HG03378 (cell line): ENCODE measurements around the gene SLC44A4.
"Not testable (repeated sequence)": the region's sequence is repeated elsewhere in the genome, so short reads cannot be mapped to it uniquely, and the experiment has no call there.

Experiments used
- ATAC-seq: cut with Tn5 transposase; IDR thresholded peaks from one replicate; pipeline ENCODE4 v1.9.1; 2021; ENCODE audit warnings: mild to moderate bottlenecking, moderate library complexity; ENCODE audit not compliant: unreplicated experiment

The SLC44A4 gene

DNA sequence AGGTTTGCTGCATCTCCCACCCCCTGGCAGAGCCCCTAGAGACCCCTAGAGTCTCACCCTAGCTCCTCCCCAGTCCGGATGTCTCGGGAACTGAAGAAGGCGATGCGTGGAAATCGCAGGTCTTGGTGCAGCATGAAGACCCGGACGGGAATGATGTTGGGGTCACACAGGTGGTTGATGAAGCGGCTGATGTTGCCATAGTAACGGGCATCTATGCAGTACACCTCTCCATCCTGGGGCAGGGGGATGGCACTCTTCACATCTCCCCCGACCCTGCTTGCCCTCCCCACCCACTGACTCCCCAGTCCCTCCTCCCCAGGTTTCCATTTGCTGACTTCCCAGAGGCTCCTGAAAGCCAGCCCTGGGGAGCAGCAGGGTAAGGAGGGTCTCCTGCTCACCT, 1.8 kb upstream of the SLC44A4 start:
- no peak for ATAC-seq

DNA sequence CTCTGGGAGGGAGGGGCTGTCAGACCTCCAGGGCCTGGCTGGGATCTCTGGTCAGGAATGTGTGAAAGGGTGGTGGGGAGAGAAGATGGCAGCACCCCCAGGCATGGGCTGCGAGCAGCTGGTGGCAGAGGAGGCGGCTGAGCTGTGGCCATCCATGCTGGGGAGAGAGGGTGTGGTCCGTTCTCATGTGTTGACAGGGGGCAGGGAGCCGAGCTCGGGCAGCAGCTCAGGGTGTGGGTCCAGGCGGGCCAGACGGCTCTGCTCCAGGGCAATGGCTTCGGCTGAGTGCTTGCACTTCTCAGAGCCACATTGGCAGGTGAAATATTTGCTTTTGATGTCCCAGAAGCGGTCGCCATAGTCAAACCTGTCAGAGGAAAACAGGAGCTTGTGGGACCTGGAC, 1.1 kb upstream of the SLC44A4 start:
- no peak for ATAC-seq

DNA sequence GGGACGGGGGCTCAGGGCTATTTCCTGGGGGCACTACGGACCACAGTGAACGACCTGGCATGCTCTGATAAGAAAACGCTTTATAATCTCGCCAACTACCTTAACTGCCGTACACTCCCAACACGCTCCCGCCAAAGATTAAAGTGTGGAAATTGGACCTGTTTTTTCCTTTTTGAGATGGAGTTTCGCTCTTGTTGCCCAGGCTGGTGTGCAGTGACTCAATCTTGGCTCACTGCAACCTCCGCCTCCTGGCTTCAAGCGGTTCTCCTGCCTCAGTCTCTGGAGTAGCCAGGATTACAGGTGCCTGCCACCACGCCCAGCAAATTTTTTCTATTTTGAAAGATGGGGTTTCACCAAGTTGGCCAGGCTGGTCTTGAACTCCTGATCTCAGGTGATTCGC, 346 bp upstream of the SLC44A4 start:
- no peak for ATAC-seq

DNA sequence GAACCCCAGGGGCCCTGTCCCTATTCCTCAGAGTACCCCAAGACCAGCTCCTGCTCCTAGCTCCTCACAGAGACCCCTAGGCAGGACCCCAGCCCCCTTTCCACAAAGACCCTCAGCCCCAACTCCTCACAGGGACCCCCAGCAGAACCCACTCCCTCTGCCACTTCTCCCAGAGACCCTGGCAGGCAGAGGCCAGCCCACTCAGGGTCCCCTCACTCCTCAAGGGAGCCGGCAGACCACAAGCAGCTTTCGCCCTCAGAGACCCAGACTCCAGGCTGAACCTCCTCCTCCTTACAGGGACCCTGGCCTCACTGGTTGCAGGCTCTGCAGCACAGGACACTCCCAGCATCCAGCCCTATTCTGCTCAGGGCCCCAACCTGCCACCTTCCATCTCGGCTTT, 575 bp downstream of the SLC44A4 start:
- ATAC-seq, result no peak

DNA sequence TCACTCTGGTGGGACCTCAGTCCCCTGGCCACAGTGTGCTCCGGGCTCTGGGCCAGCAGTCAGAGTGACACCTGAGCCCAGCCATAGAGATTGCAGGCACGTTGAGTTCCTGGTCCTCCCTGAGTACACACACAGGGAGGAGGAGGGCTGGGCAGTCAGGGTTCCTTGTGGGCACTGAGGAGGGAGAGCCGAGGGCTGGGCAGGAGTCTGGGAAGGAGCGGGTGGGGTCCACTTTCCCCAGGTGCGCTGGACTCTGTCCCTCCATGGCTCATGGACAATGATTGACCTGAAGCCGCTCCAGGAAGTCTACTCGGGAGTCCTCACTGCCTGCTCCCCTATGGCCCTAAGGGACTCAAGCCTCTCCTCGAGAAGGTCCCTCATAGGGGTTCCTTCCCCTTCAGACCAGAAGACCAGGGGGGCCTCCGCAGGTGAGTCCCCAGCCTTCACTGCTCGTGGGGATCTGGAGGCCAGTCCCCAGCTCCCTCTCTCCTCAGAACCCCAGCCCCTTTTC, 1.1 kb downstream of the SLC44A4 start:
- ATAC-seq, result no peak

DNA sequence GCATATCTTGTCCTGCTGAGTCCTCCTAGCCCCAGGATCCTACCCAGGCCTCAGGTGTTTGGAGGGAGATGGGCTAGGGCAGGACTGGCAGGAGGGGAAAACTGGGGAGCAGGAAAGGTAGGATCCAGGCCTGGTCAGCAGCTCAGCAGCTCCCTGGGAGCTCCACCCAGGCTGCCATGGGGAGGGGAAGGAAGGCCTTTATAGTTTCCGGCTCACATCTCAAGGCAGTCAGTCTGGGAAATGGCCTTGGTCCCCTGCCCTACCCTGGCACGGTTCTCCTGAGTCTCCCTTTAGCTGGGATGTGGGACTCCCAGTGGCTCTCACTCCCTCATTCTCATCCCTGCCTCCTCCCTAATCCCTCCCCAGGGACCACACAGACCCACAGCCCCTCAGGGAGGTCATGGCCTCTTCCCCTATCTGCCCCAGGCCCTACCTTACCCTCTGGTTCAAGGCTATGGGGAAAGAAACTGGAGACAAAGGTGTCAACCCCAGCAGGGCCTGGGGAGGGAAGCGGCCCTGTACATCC, 1.6 kb downstream of the SLC44A4 start:
- no peak for ATAC-seq

DNA sequence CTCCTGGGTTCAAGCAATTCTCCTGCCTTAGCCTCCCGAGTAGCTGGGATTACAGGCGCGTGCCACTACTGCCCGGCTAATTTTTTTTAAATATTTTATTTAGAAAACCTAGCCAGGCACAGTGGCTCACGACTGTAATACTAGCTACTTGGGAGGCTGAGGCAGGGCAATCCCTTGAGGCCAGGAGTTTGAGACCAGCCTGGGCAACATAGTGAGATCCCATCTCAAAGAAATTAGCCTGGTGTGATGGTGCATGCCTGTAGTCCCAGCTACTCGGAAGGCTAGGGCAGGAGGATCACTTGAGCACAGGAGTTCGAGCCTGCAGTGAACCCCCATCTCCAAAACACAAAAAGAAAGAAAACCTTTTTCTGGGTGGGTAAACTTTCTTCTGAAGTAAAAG, 2.4 kb downstream of the SLC44A4 start:
- ATAC-seq, result no peak

DNA sequence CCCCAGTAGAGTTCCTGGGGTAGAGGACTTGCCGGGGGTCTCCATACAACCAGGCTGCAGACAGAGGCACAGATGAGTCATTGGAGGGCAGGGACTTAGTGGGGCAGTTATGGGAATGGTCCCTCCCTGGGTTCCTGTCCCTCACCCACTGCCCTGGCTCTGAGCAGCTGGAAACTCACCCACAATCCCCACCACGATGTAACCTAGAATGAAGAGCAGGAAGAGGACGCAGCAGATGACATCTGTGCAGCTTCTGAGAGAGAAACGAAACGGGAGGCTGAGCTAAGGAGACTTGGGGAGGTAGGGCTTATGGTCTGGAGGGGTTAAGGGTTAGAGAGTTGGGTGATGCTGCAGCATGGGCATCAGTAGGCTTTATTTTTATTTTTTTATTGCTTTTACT, 2.9 kb downstream of the SLC44A4 start:
- ATAC-seq, result no peak

DNA sequence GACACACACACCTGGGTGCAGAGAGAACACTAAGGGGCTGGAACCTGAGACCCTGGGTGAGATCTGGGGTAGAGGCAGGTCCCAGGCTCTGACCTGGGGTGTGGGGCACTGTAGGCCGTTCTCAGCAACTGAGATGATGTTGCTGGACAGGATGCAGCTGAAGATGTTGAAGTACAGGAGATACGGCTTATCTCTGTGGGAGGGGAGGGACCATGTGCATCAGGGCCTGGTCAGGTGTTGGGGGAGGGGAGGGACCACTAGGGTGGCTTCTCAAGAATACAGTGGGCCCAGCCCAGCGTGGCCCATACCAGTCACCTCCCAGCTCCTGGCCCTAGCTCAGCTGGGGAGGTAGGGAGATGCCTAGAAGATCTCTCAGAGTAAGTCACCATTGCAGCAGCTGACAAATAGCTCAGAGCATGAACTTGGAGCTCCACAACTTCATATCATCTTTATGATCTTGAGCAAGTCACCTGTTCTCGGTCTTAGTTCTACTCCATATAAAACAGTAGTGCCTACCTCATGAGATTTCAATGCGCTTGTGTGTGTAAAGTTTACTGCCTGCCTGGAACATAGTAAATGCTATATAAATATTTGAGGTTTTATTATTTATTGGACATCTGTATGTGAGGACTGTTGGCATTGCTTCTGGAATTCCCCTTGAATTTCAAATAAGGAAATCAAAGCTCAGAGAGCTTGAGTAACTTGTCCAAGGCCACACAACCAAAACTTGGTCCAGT, 3.8 kb downstream of the SLC44A4 start:
- ATAC-seq, result no peak

DNA sequence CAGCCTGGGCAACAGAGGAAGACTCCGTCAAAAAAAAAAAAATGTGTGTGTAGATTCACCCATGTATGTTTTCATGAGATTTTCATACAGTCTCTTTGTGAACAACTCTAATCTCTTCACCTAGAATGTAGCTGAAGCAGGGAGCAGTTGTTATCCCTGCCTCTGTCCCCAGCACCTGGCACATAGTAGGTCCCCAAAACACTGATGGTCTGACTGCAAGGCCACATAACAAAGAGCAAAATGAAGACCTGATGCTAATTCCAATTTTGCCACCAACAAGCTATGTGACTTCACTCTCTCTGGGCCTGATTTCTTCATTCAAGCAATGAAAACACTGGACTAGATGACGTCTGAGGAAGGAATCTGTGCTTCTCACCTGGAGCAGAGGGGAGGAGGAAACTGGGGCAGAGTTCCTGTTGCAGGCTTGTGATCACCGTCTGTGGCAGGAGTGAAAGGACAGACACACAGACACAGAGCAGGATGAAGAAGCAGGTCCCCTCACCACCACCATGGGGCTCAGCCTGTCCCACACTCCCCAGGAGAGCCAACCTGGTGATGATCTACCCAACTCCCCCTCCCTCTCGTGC, 4.6 kb downstream of the SLC44A4 start:
- no peak for ATAC-seq

DNA sequence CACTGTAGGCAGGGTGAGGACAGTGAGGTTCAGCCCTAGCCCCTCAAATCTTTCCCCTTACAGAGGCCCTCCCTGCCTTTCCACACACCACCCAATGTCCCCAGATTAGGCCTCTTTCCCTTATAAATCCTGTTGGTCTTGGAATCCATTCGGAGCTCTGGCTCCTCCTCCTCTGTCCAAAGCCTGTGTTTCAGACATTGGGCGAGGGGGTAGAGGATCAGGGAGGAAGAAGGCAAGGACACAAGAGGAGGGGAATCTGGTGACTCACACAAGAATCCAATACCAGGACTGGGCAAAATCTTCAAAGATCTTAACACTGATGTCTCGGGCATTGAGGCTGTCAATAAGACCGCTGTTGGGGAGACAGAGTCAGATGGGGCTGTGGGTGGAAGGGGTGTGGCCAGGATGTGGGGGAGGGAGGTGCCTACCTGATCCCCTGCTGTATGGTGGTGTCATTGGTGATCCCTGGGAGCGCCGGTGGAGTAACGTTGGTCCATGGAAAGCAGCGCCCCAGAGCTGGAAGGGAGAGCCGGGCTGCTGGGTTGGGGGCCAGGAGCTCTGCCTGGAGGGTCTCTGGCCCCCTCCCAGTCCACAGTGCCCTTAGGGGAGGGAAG, 7.6 kb downstream of the SLC44A4 start:
- no peak for ATAC-seq

DNA sequence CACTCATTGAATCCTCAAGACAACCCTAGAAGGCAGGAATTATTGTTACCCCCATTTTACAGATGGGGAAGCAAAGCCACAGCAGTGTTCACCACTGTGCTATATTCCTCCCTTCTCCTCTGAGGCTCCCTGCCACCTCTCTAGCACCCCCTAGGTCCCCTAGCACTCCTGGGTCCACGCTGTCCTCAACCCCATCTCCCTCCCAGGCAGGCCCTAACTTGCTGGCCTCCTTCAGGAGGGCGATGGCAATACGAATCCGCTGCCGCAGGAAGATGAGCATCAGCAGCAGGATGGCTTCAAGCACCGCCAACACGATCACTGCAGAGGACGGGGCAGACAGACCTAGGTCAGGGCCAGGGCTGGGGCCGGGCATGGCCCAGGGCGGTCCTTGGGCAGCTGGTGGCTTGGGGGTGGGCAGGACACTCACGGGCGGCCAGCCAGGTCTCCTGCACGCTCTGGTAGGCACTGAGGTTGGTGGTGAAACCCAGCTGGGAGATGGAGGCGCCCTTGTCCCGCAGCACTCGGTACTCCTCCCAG, 8.3 kb downstream of the SLC44A4 start:
- no peak for ATAC-seq

DNA sequence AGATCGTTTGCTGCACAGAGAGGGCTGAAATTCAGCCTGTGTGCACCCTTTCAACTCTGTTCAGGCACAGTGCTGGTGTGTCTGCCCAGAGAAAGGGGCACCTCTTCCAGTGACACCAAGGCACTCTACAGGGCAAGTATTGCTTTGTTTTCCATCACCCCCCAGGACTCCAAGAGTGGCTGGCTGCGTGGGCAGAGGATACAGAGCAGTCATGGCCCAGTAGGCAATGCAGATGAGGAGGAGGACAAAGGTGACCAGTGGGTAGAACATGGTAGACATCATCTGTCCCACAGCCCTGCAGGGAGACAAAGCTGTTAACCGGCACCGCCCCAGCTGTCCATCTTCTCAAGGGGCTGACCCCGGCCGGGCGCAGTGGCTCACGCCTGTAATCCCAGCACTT, 9.5 kb downstream of the SLC44A4 start:
- ATAC-seq, result no peak

DNA sequence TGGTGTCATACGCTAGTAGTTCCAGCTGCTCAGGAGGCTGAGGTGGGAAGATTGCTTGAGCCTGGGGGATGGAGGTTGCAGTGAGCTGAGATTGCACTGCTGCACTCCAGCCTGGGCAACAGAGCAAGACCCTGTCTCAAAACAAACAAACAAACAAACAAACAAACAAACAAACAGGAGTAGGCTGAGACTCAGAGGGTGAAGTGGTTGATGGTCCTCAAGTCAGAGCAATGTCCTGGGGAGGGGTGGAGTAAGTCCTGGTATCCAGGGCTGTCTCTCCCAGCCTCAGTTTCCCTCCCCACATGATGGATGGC, 10.2 kb downstream of the SLC44A4 start:
- not testable (repeated sequence) for ATAC-seq

DNA sequence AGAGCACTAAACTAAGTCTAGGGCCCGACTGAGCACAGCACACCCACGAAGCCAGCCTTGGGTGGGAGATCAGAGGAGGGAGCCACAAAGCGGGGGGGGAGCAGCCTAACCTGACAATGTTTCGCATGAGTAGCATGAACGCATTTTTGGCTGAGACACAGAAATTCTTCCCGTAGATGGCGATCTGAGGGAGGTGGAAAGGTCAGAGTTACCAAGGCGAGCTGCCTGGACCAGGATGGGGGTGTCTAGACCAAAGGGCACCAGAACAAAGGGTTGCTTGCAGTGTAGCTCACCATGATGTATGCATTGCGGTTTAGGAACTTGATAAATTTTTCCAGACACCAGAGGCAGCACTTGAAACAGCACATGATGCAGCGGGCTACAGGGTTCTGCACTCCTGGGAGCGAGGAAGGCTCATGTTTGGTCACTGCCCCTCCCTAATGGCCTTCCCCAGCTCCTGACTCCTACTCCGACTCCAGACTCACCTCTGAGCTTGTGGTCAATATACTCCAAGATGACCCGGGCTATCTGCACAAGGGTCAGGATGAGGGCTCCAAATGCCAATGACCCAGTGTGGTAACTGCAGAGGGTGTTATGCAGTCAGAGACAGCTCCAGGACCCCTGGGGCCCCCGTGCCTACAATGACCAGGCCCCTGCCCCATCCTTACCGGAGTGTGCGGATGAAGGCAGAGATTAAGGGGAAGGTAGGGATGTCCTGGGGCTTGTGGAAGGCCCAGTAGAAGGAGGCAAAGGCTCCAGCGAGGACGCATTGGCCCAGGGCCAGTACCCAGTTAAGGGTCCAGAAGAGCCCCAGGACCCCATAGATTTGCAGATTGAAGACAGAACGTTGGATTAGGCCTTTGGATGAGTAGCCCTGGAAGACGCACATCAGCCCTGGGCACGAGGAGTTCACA, 13.3 kb downstream of the SLC44A4 start:
- no peak for ATAC-seq

DNA sequence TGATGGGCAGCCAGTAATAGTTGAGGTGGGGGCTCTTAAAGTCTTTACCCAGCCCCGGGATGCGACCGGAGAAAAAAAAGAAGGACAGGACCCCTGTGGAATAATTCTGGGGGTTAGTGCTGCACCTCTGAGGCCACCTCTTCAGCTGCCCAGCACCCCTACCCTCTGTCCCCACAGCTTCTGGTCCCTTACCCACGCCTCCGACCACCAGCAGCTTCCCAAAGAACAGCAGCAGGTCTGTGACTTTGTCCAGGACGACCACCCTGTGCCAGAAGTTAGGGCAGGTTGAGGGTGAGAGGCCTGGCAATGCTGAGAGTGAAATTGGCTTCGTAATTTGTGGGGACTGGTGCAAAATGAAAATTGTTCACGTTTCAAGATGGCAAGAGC, 14.0 kb downstream of the SLC44A4 start:
- no peak for ATAC-seq

DNA sequence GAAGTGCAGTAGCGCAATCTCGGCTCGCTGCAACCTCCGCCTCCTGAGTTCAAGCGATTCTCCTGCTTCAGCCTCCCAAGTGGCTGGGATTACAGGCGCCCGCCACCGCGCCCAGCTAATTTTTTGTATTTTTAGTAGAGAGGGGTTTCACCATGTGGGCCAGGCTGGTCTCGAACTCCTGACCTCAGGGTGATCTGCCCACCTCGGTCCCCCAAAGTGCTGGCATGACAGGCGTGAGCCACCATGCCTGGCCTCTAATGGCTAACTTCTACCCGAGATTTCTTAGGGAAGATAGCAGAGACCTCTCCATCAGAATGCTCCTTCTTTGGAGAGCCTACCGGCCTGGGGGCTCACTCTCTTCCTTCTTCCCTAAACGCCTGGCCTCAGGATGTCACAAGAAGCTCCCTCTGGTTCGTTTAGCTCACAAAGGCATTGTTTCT, 14.7 kb downstream of the SLC44A4 start:
- ATAC-seq, result not testable (repeated sequence)

DNA sequence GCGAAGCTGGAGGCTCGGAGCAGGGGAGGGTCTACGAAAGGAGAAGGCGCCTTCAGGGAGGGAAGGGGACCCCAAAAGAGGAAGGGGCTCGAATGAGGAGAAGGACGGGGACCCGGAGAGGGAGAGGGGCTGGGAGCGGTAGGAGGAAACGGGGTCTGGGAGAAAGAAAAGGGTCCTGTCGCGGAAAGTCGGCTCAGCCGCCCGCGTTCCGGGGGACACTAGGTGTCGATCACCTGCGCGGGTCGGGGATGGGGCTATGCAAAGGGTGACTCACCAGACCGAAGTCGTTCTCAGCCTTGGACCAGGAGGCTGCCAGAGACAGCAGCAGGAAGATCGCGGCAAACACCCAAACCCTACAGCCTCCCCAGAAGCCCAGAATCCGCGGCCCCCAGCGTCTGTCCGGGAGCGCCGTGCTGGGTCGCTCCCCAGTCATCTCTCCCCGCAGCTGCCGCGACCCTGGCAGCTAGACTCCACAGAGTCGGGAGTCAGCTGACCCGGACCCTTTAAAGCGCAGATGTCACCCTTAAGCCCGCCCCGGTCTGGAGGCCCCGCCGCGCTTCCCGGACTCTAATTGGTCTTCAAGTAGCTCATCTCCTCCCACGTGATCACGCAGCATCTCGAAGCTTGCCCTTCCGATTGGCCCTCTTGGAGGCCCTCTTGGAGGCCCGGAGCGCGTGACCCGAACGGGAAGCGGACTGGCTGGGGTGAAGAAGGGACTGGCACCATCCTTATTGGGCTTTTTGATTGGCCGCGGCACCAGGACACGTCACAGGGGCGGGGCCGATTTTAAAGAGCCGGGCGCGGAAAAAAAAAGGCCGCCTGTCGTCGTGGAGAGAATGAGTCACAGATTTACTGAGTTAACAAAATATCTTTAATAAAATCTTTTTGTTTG, 16.2 kb downstream of the SLC44A4 start, which contains the start of gene NEU1:
Gene NEU1, minus strand, starts transcription at position 478 of the 892 bp plus-strand sequence. Its CDS starts 45 bp downstream, at position 433.
- peak; percentile 86 for ATAC-seq

DNA sequence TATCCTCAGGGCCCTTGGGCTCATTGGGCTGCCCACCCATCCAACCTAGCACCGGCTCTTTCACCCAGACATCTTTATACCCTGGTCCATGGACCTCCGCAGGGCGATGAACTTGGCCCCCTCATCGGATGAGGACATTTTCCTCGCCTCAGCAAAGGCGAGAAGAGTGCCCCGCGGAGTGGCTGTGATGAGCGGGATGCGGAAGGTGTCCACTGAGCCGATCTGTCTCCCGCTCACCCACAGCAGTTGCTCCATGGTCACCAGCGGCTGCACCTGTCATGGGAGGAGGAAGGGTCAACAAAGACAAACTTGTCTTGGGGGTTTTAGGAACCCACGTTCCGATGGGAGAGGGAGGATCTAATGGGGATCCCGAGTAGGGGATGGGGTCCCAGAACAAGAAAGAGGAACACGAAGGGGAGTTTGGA, 16.9 kb downstream of the SLC44A4 start:
- ATAC-seq, result no peak

DNA sequence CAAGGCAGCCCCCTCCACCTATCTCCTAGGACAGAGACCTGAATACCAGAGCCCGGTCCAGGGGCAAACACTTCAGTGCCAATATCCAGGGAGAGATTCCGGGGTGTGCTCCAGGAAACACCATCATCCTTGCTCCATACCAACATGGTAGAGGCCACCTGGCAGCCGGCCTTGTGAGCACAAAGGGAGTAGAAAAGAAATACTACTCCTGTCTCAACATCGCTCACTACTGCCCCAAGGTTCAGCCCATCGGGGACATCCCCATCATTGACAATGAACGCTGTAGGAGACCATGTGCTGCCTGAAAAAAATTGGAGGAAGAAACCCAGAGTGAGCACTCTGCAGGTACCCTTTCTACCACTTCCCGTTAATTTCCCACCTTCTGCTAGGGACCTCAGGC, 17.6 kb downstream of the SLC44A4 start:
- ATAC-seq, result no peak
